Suppressor macrophage treated with lipopolysaccharide for 1 hour (primary cell): ENCODE data around the gene DUS4L.
"Not testable (repeated sequence)": the region's sequence is repeated elsewhere in the genome, so short reads cannot be mapped to it uniquely, and the experiment has no call there.

Experiments used
- DNase-seq, 3 donors: peaks; one replicate each; pipeline ENCODE4 v3.0.0-alpha.2; 2020 to 2022

Gene DUS4L

DNA sequence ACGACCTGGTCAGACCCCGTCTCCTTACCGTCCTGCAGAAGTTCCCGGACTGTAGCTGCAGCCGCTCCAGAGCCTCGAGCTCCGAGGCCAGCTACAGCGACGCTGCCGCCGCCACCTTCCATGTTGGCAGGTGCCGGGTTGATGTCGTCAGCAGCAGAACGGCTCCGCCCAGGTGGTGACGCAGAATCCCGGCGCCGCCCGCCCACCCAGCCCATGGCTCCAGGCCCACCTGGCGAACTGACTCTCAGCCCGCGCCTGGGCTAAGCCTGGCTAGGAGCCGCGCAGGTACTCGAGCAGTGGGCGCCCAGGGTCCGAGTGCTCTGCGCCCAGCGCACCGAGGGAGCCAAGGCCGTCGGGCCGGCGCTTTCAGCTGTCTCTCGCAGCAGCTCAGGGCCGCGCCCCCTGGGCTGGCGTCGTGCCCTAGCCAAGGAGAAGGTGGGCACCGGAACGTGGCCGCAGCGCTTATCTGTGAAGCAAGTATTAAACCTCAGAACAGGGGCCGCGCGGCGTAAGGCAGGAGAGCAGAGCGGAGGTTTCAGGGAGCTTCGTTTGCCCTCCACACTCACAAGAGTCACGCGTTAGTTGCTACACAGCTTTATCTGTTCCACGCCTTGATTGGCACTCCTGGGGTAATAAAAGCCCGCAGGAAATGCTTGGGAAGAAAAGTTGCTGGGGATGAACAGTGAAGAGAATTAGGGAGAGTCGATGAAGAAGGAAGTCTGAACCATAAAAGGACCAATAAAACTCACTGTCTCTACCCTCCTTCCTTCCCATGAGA lies at the start of gene DUS4L, which contains the start of gene COG5:
Gene DUS4L, plus strand, starts transcription at position 197 of the 778 bp plus-strand sequence. CDS start 3,100 bp downstream, outside the sequence.
Gene COG5, minus strand, starts transcription at position 146 of the 778 bp plus-strand sequence. Its CDS starts 24 bp downstream, at position 122.
- peak; percentile 80 to 92 (median 88) for DNase-seq

DNA sequence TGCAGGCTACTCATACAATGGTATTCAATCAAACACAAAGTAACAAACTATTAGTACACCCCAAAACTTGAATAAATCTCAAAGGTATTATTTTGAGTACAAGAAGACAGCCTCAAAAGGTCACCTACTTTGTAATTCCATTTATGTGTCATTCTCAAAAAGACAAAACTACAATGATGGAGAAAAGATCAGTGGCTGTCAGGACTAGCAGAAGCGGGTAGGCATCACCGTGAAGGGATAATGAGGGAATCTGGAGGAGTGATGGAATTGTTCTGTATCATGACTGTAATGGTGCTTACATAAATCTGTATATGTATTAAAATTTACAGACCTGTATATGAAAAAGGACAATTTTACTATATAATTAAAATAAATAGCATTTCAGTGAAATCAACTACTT lies 37.1 kb upstream of the DUS4L start:
- no peak for DNase-seq

DNA sequence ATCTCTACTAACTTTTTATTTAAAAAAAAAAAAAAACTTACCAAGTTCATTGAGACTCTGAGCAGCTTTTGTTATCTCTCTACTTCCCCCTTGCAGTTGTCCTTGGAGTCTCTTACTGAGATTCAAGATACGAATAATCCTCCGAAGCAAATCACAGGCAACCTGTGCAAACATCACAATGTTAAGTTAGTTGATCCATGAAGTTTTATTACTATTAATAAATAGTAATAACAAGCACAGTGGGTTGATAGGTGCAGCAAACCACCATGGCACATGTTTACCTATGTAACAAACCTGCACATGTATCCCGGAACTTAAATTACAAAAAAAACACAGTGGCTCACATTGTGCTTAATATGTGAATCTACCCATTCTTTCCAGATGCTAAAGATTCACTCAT lies 36.6 kb upstream of the DUS4L start:
- DNase-seq, result no peak

DNA sequence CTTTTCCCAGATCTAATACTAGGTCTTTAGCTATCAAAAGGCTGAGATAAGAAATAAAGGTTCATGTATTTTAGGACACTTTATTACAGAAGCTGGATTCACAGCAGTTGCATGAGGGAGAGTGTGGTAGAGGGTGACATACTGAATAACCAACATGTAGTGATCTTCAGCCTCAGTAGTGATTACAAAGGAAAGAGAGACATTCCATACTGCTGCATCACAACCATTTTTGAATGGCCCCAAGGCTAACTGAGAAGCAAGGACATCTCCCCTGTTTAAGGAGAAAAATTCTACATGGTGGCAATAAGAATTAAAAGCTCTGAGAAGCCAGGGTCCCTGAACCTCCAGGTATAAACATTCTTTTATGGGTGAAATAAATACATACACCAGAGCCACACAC lies 35.3 kb upstream of the DUS4L start:
- no peak for DNase-seq

DNA sequence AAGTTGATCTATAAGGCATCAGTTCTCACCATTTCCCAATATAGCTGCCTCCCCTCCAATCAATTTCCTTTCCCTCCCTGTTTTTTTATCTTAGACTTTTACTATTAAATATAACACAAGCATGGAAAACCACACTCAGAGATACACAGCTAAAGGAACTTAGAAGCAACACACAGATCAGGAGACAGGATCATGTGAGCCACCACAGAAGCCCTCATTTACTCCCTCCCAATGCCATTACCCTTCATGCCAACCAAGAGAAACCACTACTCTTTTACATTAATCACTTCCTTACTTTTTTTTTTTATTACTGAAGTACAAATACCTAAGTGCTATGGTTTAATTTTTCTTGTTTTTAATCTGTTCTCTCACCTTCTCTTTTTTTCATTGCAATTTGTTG lies 33.0 kb upstream of the DUS4L start:
- peak in 1 of 3 donors; percentile 7 for DNase-seq

DNA sequence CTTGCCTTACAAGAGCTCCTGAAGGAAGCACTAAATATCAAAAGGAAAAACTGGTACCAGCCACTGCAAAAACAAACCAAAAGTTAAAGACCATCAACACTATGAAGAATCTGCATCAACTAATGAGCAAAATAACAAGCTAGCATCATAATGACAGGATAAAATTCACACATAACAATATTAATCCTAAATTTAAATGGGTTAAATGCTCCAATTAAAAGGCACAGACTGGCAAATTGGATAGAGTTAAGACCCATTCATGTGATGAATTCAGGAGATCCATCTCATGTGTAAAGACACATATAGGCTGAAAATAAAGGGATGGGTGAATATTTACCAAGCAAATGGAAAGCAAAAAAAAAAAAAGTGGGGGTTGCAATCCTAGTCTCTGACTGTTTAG lies 29.6 kb upstream of the DUS4L start:
- no peak for DNase-seq

DNA sequence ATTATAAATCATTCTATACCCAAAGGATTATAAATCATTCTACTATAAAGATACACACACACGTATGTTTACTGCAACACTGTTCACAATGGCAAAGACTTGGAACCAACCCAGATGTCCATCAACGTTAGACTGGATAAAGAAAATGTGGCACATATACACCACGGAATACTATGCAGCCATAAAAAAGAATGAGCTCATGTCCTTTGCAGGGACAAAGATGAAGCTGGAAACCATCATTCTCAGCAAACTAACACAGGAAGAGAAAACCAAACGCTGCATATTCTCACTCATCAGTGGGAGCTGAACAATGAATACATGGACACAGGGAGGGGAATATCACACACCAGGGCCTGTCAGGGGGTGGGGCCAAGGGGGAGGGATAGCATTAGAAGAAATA lies 26.5 kb upstream of the DUS4L start:
- not testable (repeated sequence) for DNase-seq

- DNase-seq, result no peak
Observed at GRCh38 chr7:107538001-107538400, 25.8 kb upstream of the DUS4L start.

- DNase-seq, result no peak
Observed at GRCh38 chr7:107543338-107543993, 20.3 kb upstream of the DUS4L start.

DNA sequence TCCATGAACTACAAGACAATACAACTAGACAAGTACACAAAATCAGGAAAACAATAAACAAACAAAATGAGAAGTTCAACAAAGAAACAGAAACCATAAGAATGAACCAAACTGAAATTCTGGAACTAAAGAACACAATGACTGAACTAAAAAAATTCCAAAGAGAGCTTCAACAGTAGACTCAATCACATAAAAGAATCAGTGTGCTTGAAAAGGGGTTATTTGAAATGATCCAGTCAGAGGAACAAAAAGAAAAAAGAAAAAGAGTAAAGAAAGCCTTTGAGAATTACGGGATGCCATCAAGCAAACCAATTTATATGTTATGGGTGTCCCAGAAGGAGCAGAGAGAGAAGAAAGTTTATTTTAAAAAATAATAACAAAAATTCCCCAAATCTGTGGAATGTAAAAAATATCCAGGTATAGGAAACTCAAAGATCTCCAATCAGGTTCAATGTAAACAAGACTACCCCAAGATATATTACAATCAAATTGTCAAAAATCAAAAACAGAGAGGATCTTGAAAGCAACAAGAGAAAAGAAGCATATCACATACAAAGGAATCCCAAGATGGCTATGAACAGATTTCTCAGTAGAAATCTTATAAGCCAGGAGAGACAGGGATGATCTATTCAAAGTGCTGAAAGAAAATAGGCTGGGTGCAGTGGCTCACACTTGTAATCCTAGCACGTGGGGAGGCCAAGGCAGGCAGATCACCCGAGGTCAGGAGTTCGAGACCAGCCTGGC lies 18.8 kb upstream of the DUS4L start:
- no peak for DNase-seq

GRCh38 chr7:107551936-107552335 lies 11.8 kb upstream of the DUS4L start:
- DNase-seq, result no peak

DNA sequence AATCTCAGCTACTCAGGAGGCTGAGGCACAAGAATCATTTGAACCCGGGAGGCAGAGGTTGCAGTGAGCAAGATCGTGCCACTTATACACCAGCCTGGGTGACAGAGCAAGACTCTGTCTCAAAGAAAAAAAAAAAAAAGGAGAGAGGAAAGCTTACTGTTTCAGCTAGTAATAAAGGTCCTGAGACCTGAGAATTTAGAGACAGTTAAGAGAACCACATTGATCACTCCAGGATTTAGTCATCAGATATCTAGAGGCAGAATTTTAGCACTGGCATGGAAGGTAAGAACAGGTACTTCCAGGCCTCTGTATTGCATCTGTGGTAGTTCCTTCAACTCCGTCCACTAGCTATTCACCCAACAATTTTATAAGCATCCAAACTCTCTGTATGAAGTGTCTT lies 7.9 kb upstream of the DUS4L start:
- DNase-seq, result no peak

DNA sequence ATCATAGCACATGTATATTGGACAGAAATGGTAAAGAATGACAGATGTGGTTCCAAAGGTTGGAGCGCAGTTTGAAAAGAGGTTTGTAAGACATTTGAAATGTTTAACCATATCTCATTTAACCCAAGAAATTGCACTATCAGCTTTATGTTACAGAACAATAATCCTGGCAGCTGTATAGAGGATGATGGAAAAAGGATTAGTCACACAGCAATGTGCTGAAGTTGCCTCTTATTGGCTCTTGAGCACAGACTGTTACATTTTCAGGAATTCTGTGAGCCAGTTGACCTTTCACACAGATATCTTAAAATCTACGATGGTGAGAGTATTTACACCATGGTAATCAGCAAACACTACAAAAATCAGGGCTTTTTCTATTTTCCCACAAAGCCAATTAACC lies 3.9 kb upstream of the DUS4L start:
- peak in 1 of 3 donors; percentile 10 for DNase-seq

- DNase-seq, result peak; percentile 29 to 52 (median 30)
Observed at GRCh38 chr7:107560898-107561516, 2.8 kb upstream of the DUS4L start.

DNA sequence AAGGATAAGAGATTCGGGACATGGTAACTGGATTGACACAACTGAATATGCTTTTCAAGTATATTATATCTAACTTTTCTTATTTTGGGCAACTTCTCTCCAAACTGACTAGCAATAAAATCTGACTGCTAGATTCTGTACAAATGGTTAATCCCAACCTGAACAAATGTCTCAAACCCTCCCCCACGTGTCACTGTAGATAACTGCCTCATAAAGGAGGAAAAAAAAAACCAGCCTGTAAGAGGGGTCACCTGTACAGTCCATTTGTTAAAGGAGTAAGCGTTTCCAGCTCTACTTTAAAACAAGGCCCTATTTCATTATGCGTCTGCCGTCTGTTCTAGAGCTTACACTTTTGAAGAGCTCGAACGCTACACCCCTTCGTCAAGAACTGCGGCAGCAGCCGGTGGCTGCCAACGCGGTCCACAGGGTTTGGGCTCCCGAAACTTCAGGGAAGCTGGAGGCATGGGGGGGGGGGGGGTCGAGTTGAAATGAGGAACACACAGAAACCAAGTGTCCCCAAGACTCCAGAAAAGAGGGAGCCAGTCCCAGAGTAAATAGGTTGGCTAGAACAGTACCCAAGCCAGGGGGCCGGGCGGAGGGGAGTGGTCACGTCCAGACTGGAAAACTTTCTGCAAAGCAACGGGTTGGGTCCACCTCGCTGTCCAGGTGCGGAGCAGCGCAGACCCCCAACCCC lies 543 bp upstream of the DUS4L start:
- DNase-seq, result peak; percentile 27 to 57 (median 29)

- DNase-seq, result peak; percentile 11 to 35 (median 22)
Observed at GRCh38 chr7:107564553-107565298, 955 bp downstream of the DUS4L start.

GRCh38 chr7:107570298-107570697 lies 6.5 kb downstream of the DUS4L start:
- no peak for DNase-seq

DNA sequence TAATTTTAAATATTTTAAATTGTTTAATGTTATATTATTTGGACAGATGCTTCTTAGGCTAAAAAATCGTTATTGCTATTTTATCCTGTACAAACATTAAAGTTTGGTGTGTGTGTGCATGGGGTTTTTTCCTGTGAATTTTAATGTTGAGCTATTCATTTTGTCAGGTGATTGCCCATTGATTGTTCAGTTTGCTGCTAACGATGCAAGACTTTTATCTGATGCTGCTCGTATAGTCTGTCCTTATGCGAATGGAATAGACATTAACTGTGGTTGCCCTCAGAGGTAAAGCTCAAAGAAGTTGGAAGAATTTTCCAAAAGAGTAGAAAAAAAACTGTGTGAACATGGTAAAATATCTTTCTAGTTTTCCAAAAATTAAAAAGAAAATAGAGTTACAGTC lies 9.8 kb downstream of the DUS4L start:
- no peak for DNase-seq

GRCh38 chr7:107579554-107579884 lies 15.7 kb downstream of the DUS4L start:
- DNase-seq, result peak in 1 of 3 donors; percentile 30

GRCh38 chr7:107579885-107580715 lies 16.3 kb downstream of the DUS4L start, which contains the start of gene BCAP29:
Gene BCAP29, plus strand, starts transcription at chr7:107580246. Its CDS starts 527 bp downstream, at chr7:107580773.
- DNase-seq, result peak; percentile 80 to 95 (median 90)
